MM.1S (cell line): ENCODE measurements around the gene FAM181A.
A peak's percentile ranks its signal among the peaks of the same experiment; 100 is the strongest.

Experiments used
- DNase-seq: peaks from one replicate; pipeline ENCODE4 v3.0.0-alpha.2; 2015
- H2AFZ ChIP-seq: fragments of 300-600 bp; sonication (generic); 2 replicates; pipeline ENCODE4 v1.6.0; 2016; ENCODE audit warnings: antibody characterized with exemption, low read length
- H3F3A ChIP-seq: fragments of 300-600 bp; sonication (generic); 2 replicates; pipeline ENCODE4 v1.6.1; 2016; ENCODE audit warnings: mild to moderate bottlenecking, antibody characterized with exemption, low read length, moderate library complexity, mixed read lengths; ENCODE audit not compliant: insufficient read depth
- H3K27ac ChIP-seq: fragments of 300-600 bp; sonication (generic); 2 replicates; pipeline ENCODE4 v1.5.1; 2016; ENCODE audit warnings: mild to moderate bottlenecking, low read length
- H3K27me3 ChIP-seq: fragments of 300-600 bp; sonication (generic); replicated peaks from 2 replicates; pipeline ENCODE4 v1.6.0; 2016; ENCODE audit warnings: low read length; ENCODE audit not compliant: insufficient read depth
- H3K36me3 ChIP-seq: fragments of 300-600 bp; sonication (generic); replicated peaks from 2 replicates; pipeline ENCODE4 v1.6.1; 2016; ENCODE audit warnings: mild to moderate bottlenecking, low read length, mixed read lengths; ENCODE audit not compliant: insufficient read depth
- H3K4me1 ChIP-seq: fragments of 300-600 bp; sonication (generic); 2 replicates; pipeline ENCODE4 v1.6.1; 2016; ENCODE audit warnings: low read length, mixed read lengths
- H3K4me2 ChIP-seq: fragments of 300-600 bp; sonication (generic); 2 replicates; pipeline ENCODE4 v1.6.0; 2016; ENCODE audit warnings: low read depth, low read length
- H3K4me3 ChIP-seq: fragments of 300-600 bp; sonication (generic); 2 replicates; pipeline ENCODE4 v1.5.1; 2016; ENCODE audit warnings: low read length, mixed read lengths
- H3K79me2 ChIP-seq: fragments of 300-600 bp; sonication (generic); 2 replicates; pipeline ENCODE4 v1.6.1; 2016; ENCODE audit warnings: mixed run types, low read length, mixed read lengths
- H3K9ac ChIP-seq: fragments of 300-600 bp; sonication (generic); 2 replicates; pipeline ENCODE4 v1.6.1; 2016; ENCODE audit warnings: low read length, mixed read lengths
- H3K9me2 ChIP-seq: fragments of 300-600 bp; sonication (generic); replicated peaks from 2 replicates; pipeline ENCODE4 v1.6.1; 2016; ENCODE audit warnings: mild to moderate bottlenecking, low read length, mixed read lengths; ENCODE audit not compliant: insufficient read depth
- H3K9me3 ChIP-seq: fragments of 300-600 bp; sonication (generic); replicated peaks from 2 replicates; pipeline ENCODE4 v1.6.1; 2016; ENCODE audit warnings: mild to moderate bottlenecking, low read length, mixed read lengths; ENCODE audit not compliant: insufficient read depth
- H4K20me1 ChIP-seq: fragments of 300-600 bp; sonication (generic); 2 replicates; pipeline ENCODE4 v1.6.1; 2016; ENCODE audit warnings: mild to moderate bottlenecking, low read length, moderate library complexity, mixed read lengths; ENCODE audit not compliant: insufficient read depth
- CTCF ChIP-seq: fragments of 300-600 bp; sonication (generic); IDR thresholded peaks from 2 replicates; pipeline ENCODE4 v1.5.1; 2016; ENCODE audit warnings: antibody characterized with exemption, low read length, mixed read lengths
- EZH2 ChIP-seq: fragments of 300-600 bp; sonication (generic); optimal IDR thresholded peaks from 2 replicates; pipeline ENCODE3; 2017; ENCODE audit warnings: low read depth, mild to moderate bottlenecking, antibody characterized with exemption, low read length, mixed read lengths
- EZH2phosphoT487 ChIP-seq: fragments of 300-600 bp; sonication (generic); IDR thresholded peaks from 2 replicates; pipeline ENCODE4 v1.6.1; 2018; ENCODE audit warnings: antibody characterized with exemption, low read length

FAM181A gene

DNA sequence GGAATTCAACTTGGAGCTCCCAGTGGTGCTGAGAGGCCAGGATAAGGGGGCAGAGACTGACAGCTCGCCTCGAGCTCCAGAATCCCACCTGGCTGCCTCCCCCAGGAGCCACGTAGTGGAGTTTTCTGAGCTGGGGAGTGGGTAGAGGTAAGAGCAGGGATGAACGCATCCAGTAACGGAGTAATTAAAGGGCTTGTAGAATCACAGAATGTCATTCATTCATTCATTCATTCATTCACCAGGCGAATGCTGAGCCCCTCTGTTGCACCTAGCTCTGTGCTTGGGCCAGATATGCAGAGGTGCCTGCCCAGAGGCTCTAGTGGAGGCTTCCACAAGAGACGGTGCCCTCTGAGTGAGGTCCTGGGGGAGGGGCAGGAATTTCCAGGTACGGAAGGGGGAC, 8.1 kb downstream of the FAM181A start:
- 0 out of 2 replicates have a peak, but pooled peaks cover 5% of the 10 kb centered on the region for H3K4me1 ChIP-seq
- TF ChIP-seq EZH2phosphoT487 (no peak), CTCF (no peak), EZH2 (no peak)
- no peaks in the 10 kb centered on the region for H3K27me3 ChIP-seq
- H3K9ac ChIP-seq: no peak overlapping the region
- H3K4me3 ChIP-seq: no peak overlapping the region
- no peaks in the 10 kb centered on the region for H3K36me3 ChIP-seq
- H3K4me2 ChIP-seq: no peak overlapping the region
- DNase-seq: no peak
- H2AFZ ChIP-seq: no peak overlapping the region
- H3F3A ChIP-seq: no peaks in the 10 kb centered on the region
- H3K27ac ChIP-seq: no peak overlapping the region
- no peaks in the 10 kb centered on the region for H4K20me1 ChIP-seq
- H3K9me3 ChIP-seq: no peaks in the 10 kb centered on the region
- no peaks in the 10 kb centered on the region for H3K79me2 ChIP-seq
- H3K9me2 ChIP-seq: no peaks in the 10 kb centered on the region

DNA sequence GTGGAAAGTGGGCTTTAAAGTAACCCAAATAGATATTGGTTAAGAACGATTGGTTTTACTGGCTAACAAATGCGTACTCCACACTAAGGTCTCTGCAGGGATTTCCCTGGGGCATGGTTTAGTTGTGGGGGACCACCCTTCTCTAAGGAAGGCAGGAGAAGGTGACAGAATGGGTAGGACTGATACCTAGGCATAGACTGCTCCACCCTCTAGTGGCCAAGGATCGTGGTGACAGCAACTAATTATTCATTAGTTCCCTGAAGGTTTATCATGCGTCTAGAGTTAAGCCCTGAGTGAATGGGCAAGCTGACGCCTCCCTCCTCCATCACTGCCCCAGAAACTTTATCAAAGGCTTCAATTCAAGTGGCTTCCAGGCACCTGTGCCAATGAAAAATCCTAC, 9.1 kb downstream of the FAM181A start:
- DNase-seq: no peak
- Histone ChIP-seq H3K9me3 (no peaks in the 10 kb centered on the region), H3K4me1 (0 out of 2 replicates have a peak, but pooled peaks cover 5% of the 10 kb centered on the region), H3K27me3 (no peaks in the 10 kb centered on the region), H3K9me2 (no peaks in the 10 kb centered on the region), H3K4me2 (no peak overlapping the region), H4K20me1 (no peaks in the 10 kb centered on the region), H3K4me3 (no peak overlapping the region), H3F3A (no peaks in the 10 kb centered on the region), H3K27ac (no peak overlapping the region), H3K79me2 (no peaks in the 10 kb centered on the region), H2AFZ (no peak overlapping the region), H3K36me3 (no peaks in the 10 kb centered on the region), H3K9ac (no peak overlapping the region)
- TF ChIP-seq CTCF: peak; percentile 34
- no peak for TF ChIP-seq EZH2
- TF ChIP-seq EZH2phosphoT487: no peak

- no peaks in the 10 kb centered on the region for H3K79me2 ChIP-seq
- no peak overlapping the region for H3K27ac ChIP-seq
- no peak for TF ChIP-seq CTCF
- TF ChIP-seq EZH2phosphoT487: no peak
- no peak for TF ChIP-seq EZH2
- H4K20me1 ChIP-seq: no peaks in the 10 kb centered on the region
- H3K4me1 ChIP-seq: 0 out of 2 replicates have a peak, but pooled peaks cover 5% of the 10 kb centered on the region
- no peak overlapping the region for H2AFZ ChIP-seq
- H3K27me3 ChIP-seq: no peaks in the 10 kb centered on the region
- H3K9me3 ChIP-seq: no peaks in the 10 kb centered on the region
- H3K4me3 ChIP-seq: no peak overlapping the region
- H3K9me2 ChIP-seq: no peaks in the 10 kb centered on the region
- DNase-seq: no peak
- H3K36me3 ChIP-seq: no peaks in the 10 kb centered on the region
- no peak overlapping the region for H3K9ac ChIP-seq
- H3K4me2 ChIP-seq: no peak overlapping the region
- H3F3A ChIP-seq: no peaks in the 10 kb centered on the region
Observed at GRCh38 chr14:93936926-93937325, 9.8 kb downstream of the FAM181A start.
